ENCODE measurements around the gene PACSIN3.

PACSIN3 gene

DNA sequence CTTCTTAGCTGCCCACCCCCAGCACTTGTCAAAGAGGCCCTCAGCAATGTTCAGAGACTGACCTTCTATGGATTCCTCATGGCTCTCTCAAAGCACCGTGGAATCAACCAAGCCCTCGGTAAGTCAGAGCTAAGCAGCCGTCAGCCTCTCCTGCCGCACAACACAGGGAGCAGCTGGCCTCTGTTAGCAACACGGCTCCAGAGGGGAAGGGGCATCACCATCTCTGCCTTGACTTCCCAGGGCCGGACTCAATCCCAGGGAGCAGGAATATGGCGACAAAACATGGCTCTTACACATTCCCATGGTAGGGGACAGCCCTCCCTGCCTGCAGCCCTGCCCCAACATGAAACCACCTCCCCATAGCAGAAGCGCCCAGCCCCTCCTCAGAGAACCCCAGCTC, 28.4 kb downstream of the PACSIN3 start:
- no peaks in the 10 kb centered on the region for H3K9me3 ChIP-seq (ENCODE audit: control insufficient read depth, low read length)
- no peak overlapping the region for H2AFZ ChIP-seq
- no peaks in the 10 kb centered on the region for H3K4me1 ChIP-seq
- TF ChIP-seq, protein P1, sequence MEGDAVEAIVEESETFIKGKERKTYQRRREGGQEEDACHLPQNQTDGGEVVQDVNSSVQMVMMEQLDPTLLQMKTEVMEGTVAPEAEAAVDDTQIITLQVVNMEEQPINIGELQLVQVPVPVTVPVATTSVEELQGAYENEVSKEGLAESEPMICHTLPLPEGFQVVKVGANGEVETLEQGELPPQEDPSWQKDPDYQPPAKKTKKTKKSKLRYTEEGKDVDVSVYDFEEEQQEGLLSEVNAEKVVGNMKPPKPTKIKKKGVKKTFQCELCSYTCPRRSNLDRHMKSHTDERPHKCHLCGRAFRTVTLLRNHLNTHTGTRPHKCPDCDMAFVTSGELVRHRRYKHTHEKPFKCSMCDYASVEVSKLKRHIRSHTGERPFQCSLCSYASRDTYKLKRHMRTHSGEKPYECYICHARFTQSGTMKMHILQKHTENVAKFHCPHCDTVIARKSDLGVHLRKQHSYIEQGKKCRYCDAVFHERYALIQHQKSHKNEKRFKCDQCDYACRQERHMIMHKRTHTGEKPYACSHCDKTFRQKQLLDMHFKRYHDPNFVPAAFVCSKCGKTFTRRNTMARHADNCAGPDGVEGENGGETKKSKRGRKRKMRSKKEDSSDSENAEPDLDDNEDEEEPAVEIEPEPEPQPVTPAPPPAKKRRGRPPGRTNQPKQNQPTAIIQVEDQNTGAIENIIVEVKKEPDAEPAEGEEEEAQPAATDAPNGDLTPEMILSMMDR (IDR thresholded peaks at IDR 0.05): no peak
- H3K4me2 ChIP-seq (ENCODE audit: low read length): no peak overlapping the region
- H3K79me2 ChIP-seq: no peaks in the 10 kb centered on the region
- no peaks in the 10 kb centered on the region for H3K27me3 ChIP-seq (ENCODE audit: control insufficient read depth, insufficient read depth, low read length)
- no peak overlapping the region for H3K9ac ChIP-seq
- no peak overlapping the region for H3K27ac ChIP-seq
- no peak overlapping the region for H3K4me3 ChIP-seq (ENCODE audit: low read depth, low read length)
- H3K36me3 ChIP-seq (ENCODE audit: control insufficient read depth, insufficient read depth, low read length): no peaks in the 10 kb centered on the region

DNA sequence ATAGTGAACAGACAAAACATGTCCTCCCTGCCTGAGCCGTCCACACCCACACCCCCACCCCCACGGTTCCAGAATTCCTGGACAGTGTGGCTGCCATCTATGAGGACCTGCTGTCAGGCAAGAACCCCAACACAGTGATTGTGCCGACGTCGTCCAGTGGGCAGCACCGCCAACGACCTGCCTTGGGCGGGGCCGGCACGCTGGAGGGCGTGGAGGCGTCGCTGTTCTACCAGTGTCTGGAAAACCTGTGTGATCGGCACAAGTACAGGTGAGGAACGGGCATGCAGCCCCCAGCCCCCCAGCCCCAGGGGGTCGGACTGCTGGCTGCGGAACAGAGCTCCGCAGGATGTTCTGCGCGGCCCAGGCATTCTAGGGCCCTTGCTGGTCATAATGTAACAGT, 29.3 kb downstream of the PACSIN3 start:
- TF ChIP-seq, protein P1 (IDR thresholded peaks at IDR 0.05): no peak
- Histone ChIP-seq H3K27me3 (ENCODE audit: control insufficient read depth, insufficient read depth, low read length) (no peaks in the 10 kb centered on the region), H3K9ac (no peak overlapping the region), H3K27ac (no peak overlapping the region), H3K9me3 (ENCODE audit: control insufficient read depth, low read length) (no peaks in the 10 kb centered on the region), H3K4me1 (no peaks in the 10 kb centered on the region), H3K4me3 (ENCODE audit: low read depth, low read length) (no peak overlapping the region), H3K4me2 (ENCODE audit: low read length) (no peak overlapping the region), H2AFZ (no peak overlapping the region), H3K79me2 (no peaks in the 10 kb centered on the region), H3K36me3 (ENCODE audit: control insufficient read depth, insufficient read depth, low read length) (no peaks in the 10 kb centered on the region)

DNA sequence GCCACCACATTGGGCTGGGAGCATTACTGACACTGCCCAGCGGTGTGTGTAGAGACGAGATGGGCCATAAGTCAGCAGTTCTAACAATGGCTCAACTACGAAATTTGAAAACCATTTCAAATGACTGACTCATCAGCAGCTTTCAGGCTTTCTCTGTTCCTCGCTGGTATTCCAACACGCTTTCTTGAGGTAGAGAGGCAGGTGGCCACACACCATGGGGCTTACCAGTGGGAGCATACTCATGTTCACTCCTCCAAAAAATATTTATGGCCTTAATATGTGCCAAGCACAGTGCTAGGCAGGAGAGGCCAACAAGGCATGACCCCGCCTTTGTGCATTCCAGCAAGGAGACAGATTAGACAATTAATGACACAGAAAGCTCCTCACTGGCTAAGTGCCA, 29.9 kb downstream of the PACSIN3 start:
- no peak overlapping the region for H3K4me2 ChIP-seq (ENCODE audit: low read length)
- no peaks in the 10 kb centered on the region for H3K36me3 ChIP-seq (ENCODE audit: control insufficient read depth, insufficient read depth, low read length)
- H3K79me2 ChIP-seq: no peaks in the 10 kb centered on the region
- no peak overlapping the region for H3K27ac ChIP-seq
- TF ChIP-seq, protein P1 (IDR thresholded peaks at IDR 0.05): no peak
- H2AFZ ChIP-seq: no peak overlapping the region
- no peaks in the 10 kb centered on the region for H3K4me1 ChIP-seq
- H3K4me3 ChIP-seq (ENCODE audit: low read depth, low read length): no peak overlapping the region
- no peak overlapping the region for H3K9ac ChIP-seq
- H3K27me3 ChIP-seq (ENCODE audit: control insufficient read depth, insufficient read depth, low read length): no peaks in the 10 kb centered on the region
- H3K9me3 ChIP-seq (ENCODE audit: control insufficient read depth, low read length): no peaks in the 10 kb centered on the region

GRCh38 chr11:47155879-47156278, 30.4 kb downstream of the PACSIN3 start:
- TF ChIP-seq, protein P1 (IDR thresholded peaks at IDR 0.05): no peak
- H3K36me3 ChIP-seq (ENCODE audit: control insufficient read depth, insufficient read depth, low read length): no peaks in the 10 kb centered on the region
- H3K4me3 ChIP-seq (ENCODE audit: low read depth, low read length): no peak overlapping the region
- H2AFZ ChIP-seq: no peak overlapping the region
- no peak overlapping the region for H3K4me2 ChIP-seq (ENCODE audit: low read length)
- no peak overlapping the region for H3K27ac ChIP-seq
- no peak overlapping the region for H3K9ac ChIP-seq
- no peaks in the 10 kb centered on the region for H3K9me3 ChIP-seq (ENCODE audit: control insufficient read depth, low read length)
- H3K27me3 ChIP-seq (ENCODE audit: control insufficient read depth, insufficient read depth, low read length): no peaks in the 10 kb centered on the region
- H3K79me2 ChIP-seq: no peaks in the 10 kb centered on the region
- H3K4me1 ChIP-seq: no peaks in the 10 kb centered on the region

Measured in parathyroid adenoma (tissue), 2 donors.